HG03060 (cell line): ENCODE measurements around the gene FGFBP3.
"Not testable (repeated sequence)": the region's sequence is repeated elsewhere in the genome, so short reads cannot be mapped to it uniquely, and the experiment has no call there.

Source experiments
- ATAC-seq: cut with Tn5 transposase; IDR thresholded peaks from one replicate; pipeline ENCODE4 v1.9.1; 2021; ENCODE audit warnings: low read depth, moderate number of reproducible peaks; ENCODE audit not compliant: unreplicated experiment

FGFBP3 gene

DNA sequence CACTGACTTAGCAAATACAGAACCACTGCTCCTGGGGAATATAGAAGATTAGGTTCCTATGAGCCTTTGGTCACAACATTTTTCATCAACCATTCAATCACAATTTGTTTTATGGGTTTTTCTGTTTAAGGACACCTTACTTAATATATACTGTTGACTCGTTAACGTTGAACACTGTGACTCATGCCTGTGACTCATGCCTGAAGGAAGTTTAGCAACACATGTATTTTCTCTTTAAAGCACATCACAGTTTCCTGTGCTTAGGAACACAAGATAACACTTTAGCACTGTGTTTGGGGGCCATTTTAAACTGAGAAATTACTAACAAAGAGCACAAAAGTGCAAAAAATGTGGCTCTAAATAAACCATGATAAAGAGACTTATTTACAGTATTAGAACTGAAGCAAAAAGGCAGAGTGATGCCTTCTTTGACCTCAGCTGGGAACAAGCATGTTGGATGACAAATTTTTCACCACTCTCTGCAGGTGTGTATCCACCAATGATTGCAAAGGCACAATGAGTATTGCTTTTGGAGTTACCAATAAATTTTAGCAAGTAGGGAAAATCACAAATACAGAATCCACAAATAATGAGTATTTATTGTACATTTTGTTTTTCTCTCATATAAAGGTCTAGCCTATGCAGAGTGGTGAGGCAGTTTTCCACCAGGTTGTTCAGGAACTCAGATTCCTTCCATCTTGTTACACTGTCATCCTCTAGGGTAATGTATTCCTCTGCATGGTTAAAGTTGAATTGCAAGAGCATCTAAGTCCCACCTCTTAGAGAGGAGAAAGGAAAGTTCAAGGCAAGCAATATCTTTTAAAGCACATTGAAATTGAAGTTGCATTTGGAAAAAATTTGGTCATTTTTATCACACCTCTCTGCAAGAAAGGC is 7.3 kb downstream of the FGFBP3 start:
- ATAC-seq, result no peak

DNA sequence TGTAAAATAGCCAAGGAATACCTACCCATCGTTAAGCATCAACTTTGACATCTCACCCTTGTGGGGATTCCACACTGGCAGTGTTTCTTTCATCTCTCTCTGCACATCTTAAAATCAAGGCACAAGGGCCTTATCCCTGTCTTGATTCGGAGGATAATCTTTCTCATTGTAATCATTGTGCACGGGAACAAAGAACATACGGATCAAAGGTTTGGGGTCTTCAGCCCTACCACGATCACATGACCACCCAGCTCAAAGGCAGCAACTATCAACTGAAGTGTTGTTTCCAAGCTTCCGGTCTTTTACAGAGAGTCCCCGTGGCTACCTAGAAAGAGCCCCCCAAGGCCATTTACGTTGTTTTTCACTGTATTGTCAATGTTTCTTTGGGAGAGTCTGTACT is 11.9 kb downstream of the FGFBP3 start:
- no peak for ATAC-seq

GRCh38 chr10:91896212-91896756 is 13.0 kb downstream of the FGFBP3 start:
- ATAC-seq, result no peak

- ATAC-seq, result not testable (repeated sequence)
These were observed 15.0 kb downstream of the FGFBP3 start for GRCh38 chr10:91894261-91894685.

- no peak for ATAC-seq
These were observed 16.2 kb downstream of the FGFBP3 start for GRCh38 chr10:91893051-91893450.

- ATAC-seq, result no peak
These were observed 17.9 kb downstream of the FGFBP3 start for GRCh38 chr10:91891125-91892001.

- no peak for ATAC-seq
These were observed 21.8 kb downstream of the FGFBP3 start for GRCh38 chr10:91887272-91888076.

- no peak for ATAC-seq
These were observed 22.4 kb downstream of the FGFBP3 start for GRCh38 chr10:91886954-91887271.

GRCh38 chr10:91885362-91886079 is 23.8 kb downstream of the FGFBP3 start:
- ATAC-seq, result no peak

DNA sequence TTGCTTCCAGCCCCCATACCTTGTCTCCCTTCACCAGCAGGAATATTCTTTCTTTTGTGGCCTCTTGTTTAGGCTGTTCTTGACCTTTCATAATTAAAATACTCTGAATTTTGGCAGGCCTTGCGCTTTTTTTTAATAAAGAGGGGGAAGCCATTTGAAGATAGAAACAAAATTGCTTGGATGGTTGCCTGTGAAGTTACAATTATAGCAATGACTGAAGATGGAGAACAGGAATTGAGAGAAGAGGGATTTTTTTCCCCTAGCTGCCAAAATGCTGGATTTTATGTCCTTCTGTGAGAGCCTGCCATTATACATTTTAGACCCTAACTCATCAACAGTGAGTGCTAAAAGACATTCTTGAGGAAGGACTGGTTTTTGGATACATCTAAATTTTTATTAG is 24.8 kb downstream of the FGFBP3 start:
- no peak for ATAC-seq

DNA sequence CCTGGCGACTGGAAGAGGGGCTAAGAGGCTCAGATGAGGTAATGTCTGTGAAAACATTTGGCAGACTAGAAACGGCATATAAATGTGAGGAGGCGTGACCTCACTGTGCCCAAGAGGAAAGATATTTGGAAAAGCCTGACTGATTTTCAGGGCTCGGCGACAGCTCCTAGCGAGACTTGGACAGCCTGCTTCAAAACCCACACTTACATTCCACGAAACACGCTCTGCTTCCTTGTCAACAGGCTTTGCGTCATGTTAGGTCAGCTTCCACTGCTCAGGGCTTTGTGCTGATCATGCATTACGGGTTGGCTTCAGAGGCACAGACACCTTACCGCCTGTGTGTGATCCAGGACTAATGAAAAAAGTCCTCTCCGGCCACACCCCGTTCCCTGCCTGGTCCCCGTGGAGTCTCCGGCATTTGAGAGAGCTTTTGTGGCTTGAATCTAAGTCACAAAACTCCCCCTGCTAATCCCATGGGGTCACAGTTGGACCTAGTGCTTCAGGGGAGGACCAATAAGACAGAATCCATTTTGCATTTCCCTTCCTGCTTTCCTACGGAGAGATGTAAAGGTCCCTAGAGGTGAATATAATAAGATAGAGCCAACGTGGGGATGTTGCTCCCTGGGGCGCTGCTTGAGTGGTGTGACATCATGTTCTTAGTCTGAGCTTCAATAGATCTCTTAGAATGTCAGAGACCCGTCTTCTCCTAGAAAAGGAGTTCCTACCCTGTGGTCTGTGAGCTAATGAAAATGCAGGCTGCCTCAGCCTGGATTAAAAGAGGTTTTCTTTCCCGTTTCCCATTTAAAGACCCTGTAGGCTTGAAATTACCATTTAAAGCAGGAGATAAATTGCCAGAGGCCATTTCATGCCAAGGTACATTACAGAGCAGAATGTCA is 25.5 kb downstream of the FGFBP3 start:
- ATAC-seq, result no peak

- ATAC-seq, result no peak
These were observed 29.0 kb downstream of the FGFBP3 start for GRCh38 chr10:91880310-91880709.

GRCh38 chr10:91879515-91880170 is 29.6 kb downstream of the FGFBP3 start:
- ATAC-seq, result no peak

DNA sequence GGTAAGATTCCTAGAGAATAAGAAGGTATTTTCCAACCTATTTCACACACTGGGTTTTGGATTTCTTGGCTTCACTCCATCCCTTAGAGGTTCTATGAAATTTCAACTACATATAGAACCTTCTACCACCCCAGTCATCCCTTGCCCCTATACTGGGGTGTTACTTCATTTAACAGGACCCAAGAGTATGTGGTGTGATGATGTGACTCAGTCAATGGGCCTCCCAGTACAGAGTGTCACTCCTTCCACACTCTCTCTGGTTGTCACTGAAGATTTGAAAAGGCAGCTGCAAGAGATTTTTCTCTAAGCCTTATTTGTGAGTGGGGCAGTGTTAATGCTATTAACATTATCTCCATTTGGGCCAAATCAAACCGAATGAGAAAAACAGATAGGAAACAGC is 33.5 kb downstream of the FGFBP3 start:
- no peak for ATAC-seq

- no peak for ATAC-seq
These were observed 34.1 kb downstream of the FGFBP3 start for GRCh38 chr10:91875156-91875555.

DNA sequence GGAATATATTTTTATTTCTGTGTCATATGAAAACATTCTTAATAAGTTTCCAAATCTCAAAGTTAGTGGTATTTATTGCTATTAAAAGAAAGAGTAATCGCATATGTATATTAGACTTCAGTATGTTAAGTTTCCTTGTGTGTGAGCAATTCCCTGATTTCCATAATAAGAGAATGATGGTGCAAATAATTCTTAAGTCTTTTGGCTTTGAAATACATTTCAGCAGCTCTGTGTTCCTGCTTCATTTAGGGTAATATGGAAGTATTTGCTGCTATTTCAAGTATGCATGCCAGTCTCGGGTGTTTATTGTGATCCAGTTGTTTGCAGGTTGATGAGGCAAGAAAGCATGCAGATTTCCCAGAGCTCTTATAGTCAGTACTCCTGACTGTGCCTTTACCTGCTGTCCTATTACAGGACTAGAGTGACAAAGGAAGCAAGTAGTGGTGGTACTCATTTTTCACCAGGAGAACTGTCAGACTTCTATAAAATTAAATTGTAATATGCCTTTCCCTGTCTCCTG is 43.7 kb downstream of the FGFBP3 start:
- no peak for ATAC-seq

GRCh38 chr10:91864744-91865143 is 44.5 kb downstream of the FGFBP3 start:
- no peak for ATAC-seq

DNA sequence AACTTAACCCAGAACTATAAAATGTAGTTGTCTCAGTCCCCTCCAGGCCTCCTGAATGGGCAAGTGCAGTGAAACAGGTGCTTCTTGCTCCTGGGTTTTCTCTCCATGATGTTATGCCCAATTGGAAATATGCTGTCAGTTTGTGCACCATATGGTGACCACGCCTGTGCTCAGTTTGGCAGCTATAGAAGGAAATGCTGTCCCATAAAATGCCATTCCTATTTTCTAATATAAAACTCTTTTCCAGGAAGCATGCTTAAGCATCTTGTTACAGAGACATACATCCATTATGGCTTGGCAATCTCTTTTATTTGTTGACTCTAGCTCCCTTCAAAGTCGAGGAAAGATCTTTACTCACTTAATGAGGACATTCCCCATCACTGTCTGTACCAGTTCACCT is 45.2 kb downstream of the FGFBP3 start:
- no peak for ATAC-seq
